Measurements from ENCODE around the gene MOB3B. TPM values are rescaled to one million over a fixed set of nuclear protein-coding genes. Genes with fewer than 3 reads are reported as not detected.

The MOB3B gene
- polyA plus RNA-seq, 1 of the 3 experiments (the other 2 are of a cell fraction) = 0.90 TPM

DNA sequence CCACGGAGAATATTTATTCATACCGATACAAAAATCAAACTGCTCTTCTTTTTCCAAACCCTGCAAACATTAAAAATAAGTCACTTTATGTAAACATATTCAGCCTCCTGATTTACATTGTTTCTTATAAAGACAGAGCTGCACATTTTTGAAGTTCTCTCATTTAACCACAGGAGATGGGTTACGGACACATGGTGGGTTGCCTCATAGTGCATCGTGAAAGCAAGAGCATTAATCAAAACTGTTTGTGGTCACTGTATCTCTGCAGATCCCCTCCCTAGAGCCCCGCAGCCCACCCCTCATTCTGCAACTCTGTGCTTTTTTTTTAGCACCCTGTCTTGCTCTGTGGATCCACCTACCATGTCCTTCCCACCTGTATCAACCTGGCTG is 189.3 kb downstream of the MOB3B start:
- no peak for DNase-seq
- ChIA-PET POLR2A (no interaction called here), CTCF (no interaction called here)
- Histone ChIP-seq H3K79me2 (ENCODE audit: insufficient read depth) (no peaks in the 10 kb centered on the region), H3F3A (replicated peaks; ENCODE audit: insufficient read depth) (no peaks in the 10 kb centered on the region), H3K9ac (no peak overlapping the region), H4K20me1 (ENCODE audit: insufficient read depth) (no peaks in the 10 kb centered on the region), H3K4me3 (ENCODE audit: low read depth in 2 of 2, low read length in 1 of 2) (no peak overlapping the region), H3K9me2 (no peaks in the 10 kb centered on the region), H3K27ac (ENCODE audit: low read depth in 2 of 2, low read length in 1 of 2) (no peak overlapping the region), H3K36me3 (replicated peaks in 1 of 2; ENCODE audit: control insufficient read depth in 1 of 2, insufficient read depth in 2 of 2, low read length in 1 of 2) (no peaks in the 10 kb centered on the region), H3K4me2 (no peak overlapping the region), H3K4me1 (ENCODE audit: control insufficient read depth in 1 of 2, insufficient read depth in 2 of 2, low read depth in 1 of 2, low read length in 1 of 2) (peaks cover 0 to 11% of the 10 kb centered on the region in 2 experiments; a peak in 1 of 4 replicates), H2AFZ (ENCODE audit: low read depth) (no peak overlapping the region), H3K27me3 (ENCODE audit: insufficient read depth) (no peaks in the 10 kb centered on the region), H3K9me3 (no peaks in the 10 kb centered on the region)
- no peak for TF ChIP-seq POLR2AphosphoS5 (IDR thresholded peaks at IDR 0.05; ENCODE audit: low read depth, low read length)
- no peak for TF ChIP-seq RCOR1 (IDR thresholded peaks at IDR 0.05; ENCODE audit: low read length)
- TF ChIP-seq, protein P1, sequence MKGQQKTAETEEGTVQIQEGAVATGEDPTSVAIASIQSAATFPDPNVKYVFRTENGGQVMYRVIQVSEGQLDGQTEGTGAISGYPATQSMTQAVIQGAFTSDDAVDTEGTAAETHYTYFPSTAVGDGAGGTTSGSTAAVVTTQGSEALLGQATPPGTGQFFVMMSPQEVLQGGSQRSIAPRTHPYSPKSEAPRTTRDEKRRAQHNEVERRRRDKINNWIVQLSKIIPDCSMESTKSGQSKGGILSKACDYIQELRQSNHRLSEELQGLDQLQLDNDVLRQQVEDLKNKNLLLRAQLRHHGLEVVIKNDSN (IDR thresholded peaks at IDR 0.05; ENCODE audit: borderline replicate concordance, low read depth) = no peak
- WGBS (ENCODE audit: low lambda C conversion rate) = 87% methylated on average over 5 of the region's 5 CpGs

DNA sequence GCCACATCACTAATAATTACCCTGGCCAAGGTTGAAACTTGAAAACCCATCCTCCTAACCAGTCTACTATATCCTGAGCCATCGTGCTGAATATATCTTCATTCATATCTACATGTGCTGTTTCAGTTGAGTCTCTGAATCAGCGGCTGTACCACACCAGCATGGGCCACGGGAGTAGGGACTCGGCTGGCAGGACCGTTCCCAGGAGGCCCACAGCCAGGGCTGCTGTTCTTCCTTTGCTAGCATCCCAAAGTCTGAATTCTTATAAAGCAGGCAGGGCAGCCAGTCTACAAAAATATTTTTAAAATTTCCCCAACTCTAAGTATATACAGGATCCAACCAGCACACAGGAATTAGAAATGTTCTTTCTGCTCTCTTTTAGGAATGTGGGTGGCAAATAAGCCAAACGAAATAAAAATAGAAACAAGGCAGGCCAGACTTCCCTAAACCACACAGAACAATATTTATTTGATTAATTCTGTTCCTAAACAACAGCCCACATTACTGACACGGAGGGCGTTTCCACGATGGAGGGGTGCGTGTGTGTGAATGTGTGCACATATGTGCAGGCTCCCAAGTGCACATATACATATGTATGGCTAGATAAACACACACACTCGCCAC is 189.8 kb downstream of the MOB3B start:
- CTCF ChIA-PET = no interaction called here
- H3F3A ChIP-seq (replicated peaks; ENCODE audit: insufficient read depth) = no peaks in the 10 kb centered on the region
- H3K27ac ChIP-seq (ENCODE audit: low read depth in 2 of 2, low read length in 1 of 2) = no peak overlapping the region; a peak in 1 of 4 replicates
- no peak for DNase-seq
- no peaks in the 10 kb centered on the region for H3K27me3 ChIP-seq (ENCODE audit: insufficient read depth)
- no peak overlapping the region for H3K9ac ChIP-seq
- TF ChIP-seq ELF1 (IDR thresholded peaks at IDR 0.05) (no peak), TEAD4 (IDR thresholded peaks at IDR 0.05; ENCODE audit: borderline replicate concordance, insufficient read depth) (no peak), RCOR1 (IDR thresholded peaks at IDR 0.05; ENCODE audit: low read length) (no peak), TAF1 (IDR thresholded peaks at IDR 0.05; ENCODE audit: borderline replicate concordance, low read depth, low read length) (no peak)
- TF ChIP-seq, protein P2, sequence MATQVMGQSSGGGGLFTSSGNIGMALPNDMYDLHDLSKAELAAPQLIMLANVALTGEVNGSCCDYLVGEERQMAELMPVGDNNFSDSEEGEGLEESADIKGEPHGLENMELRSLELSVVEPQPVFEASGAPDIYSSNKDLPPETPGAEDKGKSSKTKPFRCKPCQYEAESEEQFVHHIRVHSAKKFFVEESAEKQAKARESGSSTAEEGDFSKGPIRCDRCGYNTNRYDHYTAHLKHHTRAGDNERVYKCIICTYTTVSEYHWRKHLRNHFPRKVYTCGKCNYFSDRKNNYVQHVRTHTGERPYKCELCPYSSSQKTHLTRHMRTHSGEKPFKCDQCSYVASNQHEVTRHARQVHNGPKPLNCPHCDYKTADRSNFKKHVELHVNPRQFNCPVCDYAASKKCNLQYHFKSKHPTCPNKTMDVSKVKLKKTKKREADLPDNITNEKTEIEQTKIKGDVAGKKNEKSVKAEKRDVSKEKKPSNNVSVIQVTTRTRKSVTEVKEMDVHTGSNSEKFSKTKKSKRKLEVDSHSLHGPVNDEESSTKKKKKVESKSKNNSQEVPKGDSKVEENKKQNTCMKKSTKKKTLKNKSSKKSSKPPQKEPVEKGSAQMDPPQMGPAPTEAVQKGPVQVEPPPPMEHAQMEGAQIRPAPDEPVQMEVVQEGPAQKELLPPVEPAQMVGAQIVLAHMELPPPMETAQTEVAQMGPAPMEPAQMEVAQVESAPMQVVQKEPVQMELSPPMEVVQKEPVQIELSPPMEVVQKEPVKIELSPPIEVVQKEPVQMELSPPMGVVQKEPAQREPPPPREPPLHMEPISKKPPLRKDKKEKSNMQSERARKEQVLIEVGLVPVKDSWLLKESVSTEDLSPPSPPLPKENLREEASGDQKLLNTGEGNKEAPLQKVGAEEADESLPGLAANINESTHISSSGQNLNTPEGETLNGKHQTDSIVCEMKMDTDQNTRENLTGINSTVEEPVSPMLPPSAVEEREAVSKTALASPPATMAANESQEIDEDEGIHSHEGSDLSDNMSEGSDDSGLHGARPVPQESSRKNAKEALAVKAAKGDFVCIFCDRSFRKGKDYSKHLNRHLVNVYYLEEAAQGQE (IDR thresholded peaks at IDR 0.05; ENCODE audit: low read depth, low read length) = no peak
- POLR2A ChIA-PET = no interaction called here
- H3K4me3 ChIP-seq (ENCODE audit: low read depth in 2 of 2, low read length in 1 of 2) = no peak overlapping the region
- WGBS (ENCODE audit: low lambda C conversion rate) = 75% methylated on average over 11 of the region's 11 CpGs
- H3K36me3 ChIP-seq (replicated peaks in 1 of 2; ENCODE audit: control insufficient read depth in 1 of 2, insufficient read depth in 2 of 2, low read length in 1 of 2) = no peaks in the 10 kb centered on the region
- no peaks in the 10 kb centered on the region for H4K20me1 ChIP-seq (ENCODE audit: insufficient read depth)
- H3K9me3 ChIP-seq = no peaks in the 10 kb centered on the region
- no peaks in the 10 kb centered on the region for H3K79me2 ChIP-seq (ENCODE audit: insufficient read depth)
- no peak overlapping the region for H2AFZ ChIP-seq (ENCODE audit: low read depth)
- H3K9me2 ChIP-seq = no peaks in the 10 kb centered on the region
- no peak overlapping the region for H3K4me2 ChIP-seq
- H3K4me1 ChIP-seq (ENCODE audit: control insufficient read depth in 1 of 2, insufficient read depth in 2 of 2, low read depth in 1 of 2, low read length in 1 of 2) = peaks cover 0 to 11% of the 10 kb centered on the region in 2 experiments; a peak in 1 of 4 replicates
